A549 (cell line): ENCODE measurements around the gene ZNF341.

Experiments used
- CEBPB ChIP-seq, 2 experiments: fragments of >200 bp in 1 of 2; sonication (Bioruptor Twin) in 1 of 2; formaldehyde crosslinking in 1 of 2; IDR thresholded peaks; 2 replicates each; pipeline ENCODE4 v1.6.1; 2012 to 2016
- EP300 ChIP-seq, 2 experiments: fragments of >200 bp; sonication (Bioruptor Twin); formaldehyde crosslinking; IDR thresholded peaks; 2 replicates in 1 of 2; 3 replicates in 1 of 2; pipeline ENCODE4 v1.6.1; 2016 to 2017
- HDAC2 ChIP-seq: fragments of 200-600 bp; sonication (generic); IDR thresholded peaks from 2 replicates; pipeline ENCODE4 v1.6.1; 2016
- JUN ChIP-seq, 2 experiments: fragments of >200 bp; sonication (Bioruptor Twin); formaldehyde crosslinking; IDR thresholded peaks; 2 replicates in 1 of 2; 3 replicates in 1 of 2; pipeline ENCODE4 v1.6.1; 2016 to 2017
- MAFK ChIP-seq: fragments of 450-650 bp; IDR thresholded peaks from 2 replicates; pipeline ENCODE4 v1.6.1; 2014; ENCODE audit not compliant: partially characterized antibody
- NR3C1 ChIP-seq: fragments of >200 bp; sonication (Bioruptor Twin); formaldehyde crosslinking; IDR thresholded peaks from 3 replicates; pipeline ENCODE4 v1.6.1; 2017
- POLR2A ChIP-seq: IDR thresholded peaks from 2 replicates; pipeline ENCODE4 v1.6.1; 2012; ENCODE audit warnings: mild to moderate bottlenecking, low read length
- RNF2 ChIP-seq: fragments of 200-600 bp; sonication (generic); IDR thresholded peaks from 2 replicates; pipeline ENCODE4 v1.6.1; 2016; ENCODE audit warnings: low read depth, mild to moderate bottlenecking, antibody characterized with exemption, moderate library complexity, borderline replicate concordance
- SMC3 ChIP-seq: fragments of >200 bp; sonication (Bioruptor Twin); formaldehyde crosslinking; IDR thresholded peaks from 3 replicates; pipeline ENCODE4 v1.6.1; 2018; ENCODE audit warnings: inconsistent platforms
- TF ChIP-seq, protein P1 (sequence below): fragments of 450-650 bp; IDR thresholded peaks from 2 replicates; pipeline ENCODE4 v1.6.1; 2014; ENCODE audit warnings: antibody characterized with exemption
- TF ChIP-seq, protein P2 (sequence below): fragments of >200 bp; sonication (Bioruptor Twin); formaldehyde crosslinking; IDR thresholded peaks from 3 replicates; pipeline ENCODE4 v1.5.1; 2016
- TF ChIP-seq, protein P3 (sequence below): fragments of >200 bp; sonication (Bioruptor Twin); formaldehyde crosslinking; IDR thresholded peaks from 3 replicates; pipeline ENCODE4 v1.6.1; 2016
- TF ChIP-seq, protein P4 (sequence below): IDR thresholded peaks from 2 replicates; pipeline ENCODE4 v1.6.1; 2012
- TF ChIP-seq, protein P5 (sequence below): fragments of 200-600 bp; sonication (generic); IDR thresholded peaks from 2 replicates; pipeline ENCODE4 v1.6.1; 2016; ENCODE audit warnings: antibody characterized with exemption, mild to moderate bottlenecking, moderate library complexity

DNA sequence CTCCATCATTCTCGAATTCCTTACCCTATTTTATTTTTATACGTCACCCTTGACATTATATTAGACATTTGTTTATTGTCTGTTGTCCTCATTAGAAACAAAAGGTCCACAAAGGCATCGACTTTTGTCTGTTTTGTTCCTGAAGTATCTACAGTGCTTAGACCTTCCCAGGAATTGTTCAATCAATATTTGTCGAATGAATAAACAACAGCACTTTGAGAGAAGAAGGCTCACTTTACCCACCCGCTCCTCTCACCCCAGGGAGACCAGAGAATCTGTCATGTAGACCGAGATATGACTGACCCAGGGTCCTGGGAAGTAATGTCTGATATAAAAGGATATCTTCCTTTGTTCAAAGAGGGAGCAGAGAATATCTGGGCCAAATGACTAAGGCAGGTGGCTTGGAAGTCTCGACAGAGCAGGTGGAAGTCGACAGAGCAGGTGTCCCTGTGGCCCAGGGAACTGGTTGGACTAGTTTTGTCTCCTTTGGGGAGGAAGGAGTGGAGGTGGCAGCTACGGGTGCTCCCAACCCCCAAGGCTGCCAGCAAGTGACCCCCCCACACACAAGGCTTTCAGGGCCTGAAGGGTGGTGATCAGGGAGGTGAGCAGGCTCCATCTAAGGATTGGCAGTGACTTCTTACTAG is 64.6 kb downstream of the ZNF341 start:
- TF ChIP-seq HDAC2: no peak
- no peak for TF ChIP-seq SMC3
- TF ChIP-seq, protein P1, sequence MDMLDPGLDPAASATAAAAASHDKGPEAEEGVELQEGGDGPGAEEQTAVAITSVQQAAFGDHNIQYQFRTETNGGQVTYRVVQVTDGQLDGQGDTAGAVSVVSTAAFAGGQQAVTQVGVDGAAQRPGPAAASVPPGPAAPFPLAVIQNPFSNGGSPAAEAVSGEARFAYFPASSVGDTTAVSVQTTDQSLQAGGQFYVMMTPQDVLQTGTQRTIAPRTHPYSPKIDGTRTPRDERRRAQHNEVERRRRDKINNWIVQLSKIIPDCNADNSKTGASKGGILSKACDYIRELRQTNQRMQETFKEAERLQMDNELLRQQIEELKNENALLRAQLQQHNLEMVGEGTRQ: no peak
- TF ChIP-seq, protein P2, sequence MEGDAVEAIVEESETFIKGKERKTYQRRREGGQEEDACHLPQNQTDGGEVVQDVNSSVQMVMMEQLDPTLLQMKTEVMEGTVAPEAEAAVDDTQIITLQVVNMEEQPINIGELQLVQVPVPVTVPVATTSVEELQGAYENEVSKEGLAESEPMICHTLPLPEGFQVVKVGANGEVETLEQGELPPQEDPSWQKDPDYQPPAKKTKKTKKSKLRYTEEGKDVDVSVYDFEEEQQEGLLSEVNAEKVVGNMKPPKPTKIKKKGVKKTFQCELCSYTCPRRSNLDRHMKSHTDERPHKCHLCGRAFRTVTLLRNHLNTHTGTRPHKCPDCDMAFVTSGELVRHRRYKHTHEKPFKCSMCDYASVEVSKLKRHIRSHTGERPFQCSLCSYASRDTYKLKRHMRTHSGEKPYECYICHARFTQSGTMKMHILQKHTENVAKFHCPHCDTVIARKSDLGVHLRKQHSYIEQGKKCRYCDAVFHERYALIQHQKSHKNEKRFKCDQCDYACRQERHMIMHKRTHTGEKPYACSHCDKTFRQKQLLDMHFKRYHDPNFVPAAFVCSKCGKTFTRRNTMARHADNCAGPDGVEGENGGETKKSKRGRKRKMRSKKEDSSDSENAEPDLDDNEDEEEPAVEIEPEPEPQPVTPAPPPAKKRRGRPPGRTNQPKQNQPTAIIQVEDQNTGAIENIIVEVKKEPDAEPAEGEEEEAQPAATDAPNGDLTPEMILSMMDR: no peak
- no peak for TF ChIP-seq EP300 (IDR thresholded peaks at IDR 0.05)
- TF ChIP-seq, protein P3, sequence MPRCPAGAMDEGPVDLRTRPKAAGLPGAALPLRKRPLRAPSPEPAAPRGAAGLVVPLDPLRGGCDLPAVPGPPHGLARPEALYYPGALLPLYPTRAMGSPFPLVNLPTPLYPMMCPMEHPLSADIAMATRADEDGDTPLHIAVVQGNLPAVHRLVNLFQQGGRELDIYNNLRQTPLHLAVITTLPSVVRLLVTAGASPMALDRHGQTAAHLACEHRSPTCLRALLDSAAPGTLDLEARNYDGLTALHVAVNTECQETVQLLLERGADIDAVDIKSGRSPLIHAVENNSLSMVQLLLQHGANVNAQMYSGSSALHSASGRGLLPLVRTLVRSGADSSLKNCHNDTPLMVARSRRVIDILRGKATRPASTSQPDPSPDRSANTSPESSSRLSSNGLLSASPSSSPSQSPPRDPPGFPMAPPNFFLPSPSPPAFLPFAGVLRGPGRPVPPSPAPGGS: no peak
- TF ChIP-seq, protein P4, sequence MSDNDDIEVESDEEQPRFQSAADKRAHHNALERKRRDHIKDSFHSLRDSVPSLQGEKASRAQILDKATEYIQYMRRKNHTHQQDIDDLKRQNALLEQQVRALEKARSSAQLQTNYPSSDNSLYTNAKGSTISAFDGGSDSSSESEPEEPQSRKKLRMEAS: no peak
- TF ChIP-seq NR3C1: no peak
- TF ChIP-seq, protein P5, sequence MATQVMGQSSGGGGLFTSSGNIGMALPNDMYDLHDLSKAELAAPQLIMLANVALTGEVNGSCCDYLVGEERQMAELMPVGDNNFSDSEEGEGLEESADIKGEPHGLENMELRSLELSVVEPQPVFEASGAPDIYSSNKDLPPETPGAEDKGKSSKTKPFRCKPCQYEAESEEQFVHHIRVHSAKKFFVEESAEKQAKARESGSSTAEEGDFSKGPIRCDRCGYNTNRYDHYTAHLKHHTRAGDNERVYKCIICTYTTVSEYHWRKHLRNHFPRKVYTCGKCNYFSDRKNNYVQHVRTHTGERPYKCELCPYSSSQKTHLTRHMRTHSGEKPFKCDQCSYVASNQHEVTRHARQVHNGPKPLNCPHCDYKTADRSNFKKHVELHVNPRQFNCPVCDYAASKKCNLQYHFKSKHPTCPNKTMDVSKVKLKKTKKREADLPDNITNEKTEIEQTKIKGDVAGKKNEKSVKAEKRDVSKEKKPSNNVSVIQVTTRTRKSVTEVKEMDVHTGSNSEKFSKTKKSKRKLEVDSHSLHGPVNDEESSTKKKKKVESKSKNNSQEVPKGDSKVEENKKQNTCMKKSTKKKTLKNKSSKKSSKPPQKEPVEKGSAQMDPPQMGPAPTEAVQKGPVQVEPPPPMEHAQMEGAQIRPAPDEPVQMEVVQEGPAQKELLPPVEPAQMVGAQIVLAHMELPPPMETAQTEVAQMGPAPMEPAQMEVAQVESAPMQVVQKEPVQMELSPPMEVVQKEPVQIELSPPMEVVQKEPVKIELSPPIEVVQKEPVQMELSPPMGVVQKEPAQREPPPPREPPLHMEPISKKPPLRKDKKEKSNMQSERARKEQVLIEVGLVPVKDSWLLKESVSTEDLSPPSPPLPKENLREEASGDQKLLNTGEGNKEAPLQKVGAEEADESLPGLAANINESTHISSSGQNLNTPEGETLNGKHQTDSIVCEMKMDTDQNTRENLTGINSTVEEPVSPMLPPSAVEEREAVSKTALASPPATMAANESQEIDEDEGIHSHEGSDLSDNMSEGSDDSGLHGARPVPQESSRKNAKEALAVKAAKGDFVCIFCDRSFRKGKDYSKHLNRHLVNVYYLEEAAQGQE: no peak
- no peak for TF ChIP-seq MAFK
- TF ChIP-seq CEBPB (IDR thresholded peaks at IDR 0.05): no peak
- no peak for TF ChIP-seq RNF2
- no peak for TF ChIP-seq POLR2A
- TF ChIP-seq JUN (IDR thresholded peaks at IDR 0.05): no peak
